GM13977 (cell line): ENCODE results near the gene DDX24.

Experiments
- DNase-seq: peaks from one replicate; pipeline ENCODE4 v3.0.0; 2012; ENCODE audit warnings: low spot score
- in situ Hi-C: fragments of 300-500 bp; cut with MboI; formaldehyde crosslinking; loops from one replicate; pipeline ENCODE4 v1.12.0; 2022; ENCODE audit warnings: low sequenced_read_pairs, low pct_unique_long_range_greater_than_20kb, mixed read lengths, inconsistent platforms; ENCODE audit not compliant: unreplicated experiment
- TF ChIP-seq, protein P1 (sequence below): IDR thresholded peaks from 2 replicates; pipeline ENCODE4 v1.5.1; 2012; ENCODE audit warnings: mild to moderate bottlenecking, control low read depth; ENCODE audit not compliant: insufficient read depth; ENCODE audit errors: extremely low read depth, missing control alignments

Gene DDX24

DNA sequence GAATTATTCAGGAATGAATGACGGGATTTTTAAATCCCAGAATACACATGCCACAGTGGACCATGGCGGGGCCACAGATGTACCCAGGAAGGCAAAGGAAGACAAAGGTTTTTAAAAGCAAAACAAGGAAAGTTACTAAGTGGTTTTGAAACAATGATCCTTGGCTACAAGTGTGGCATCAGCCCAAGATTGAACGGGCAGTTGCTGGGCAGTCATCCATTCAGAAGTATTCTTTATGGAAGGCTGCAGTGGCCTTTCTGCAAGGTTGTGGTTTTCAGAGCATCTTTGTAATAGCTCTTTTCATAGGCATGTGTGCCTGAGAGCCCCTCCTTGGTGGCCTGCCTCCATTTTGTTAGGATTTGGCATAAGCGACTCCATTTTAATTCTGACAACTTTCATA, 16.1 kb upstream of the DDX24 start:
- TF ChIP-seq, protein P1, sequence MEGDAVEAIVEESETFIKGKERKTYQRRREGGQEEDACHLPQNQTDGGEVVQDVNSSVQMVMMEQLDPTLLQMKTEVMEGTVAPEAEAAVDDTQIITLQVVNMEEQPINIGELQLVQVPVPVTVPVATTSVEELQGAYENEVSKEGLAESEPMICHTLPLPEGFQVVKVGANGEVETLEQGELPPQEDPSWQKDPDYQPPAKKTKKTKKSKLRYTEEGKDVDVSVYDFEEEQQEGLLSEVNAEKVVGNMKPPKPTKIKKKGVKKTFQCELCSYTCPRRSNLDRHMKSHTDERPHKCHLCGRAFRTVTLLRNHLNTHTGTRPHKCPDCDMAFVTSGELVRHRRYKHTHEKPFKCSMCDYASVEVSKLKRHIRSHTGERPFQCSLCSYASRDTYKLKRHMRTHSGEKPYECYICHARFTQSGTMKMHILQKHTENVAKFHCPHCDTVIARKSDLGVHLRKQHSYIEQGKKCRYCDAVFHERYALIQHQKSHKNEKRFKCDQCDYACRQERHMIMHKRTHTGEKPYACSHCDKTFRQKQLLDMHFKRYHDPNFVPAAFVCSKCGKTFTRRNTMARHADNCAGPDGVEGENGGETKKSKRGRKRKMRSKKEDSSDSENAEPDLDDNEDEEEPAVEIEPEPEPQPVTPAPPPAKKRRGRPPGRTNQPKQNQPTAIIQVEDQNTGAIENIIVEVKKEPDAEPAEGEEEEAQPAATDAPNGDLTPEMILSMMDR: no peak
- DNase-seq: no peak
- in situ Hi-C loops: no loop called here

- in situ Hi-C loops: no loop called here
- TF ChIP-seq, protein P1: no peak
- DNase-seq: no peak
These were observed 12.4 kb upstream of the DDX24 start for GRCh38 chr14:94093418-94093817.

- in situ Hi-C loops: no loop called here
- no peak for DNase-seq
- TF ChIP-seq, protein P1: no peak
These were observed 8.5 kb upstream of the DDX24 start for GRCh38 chr14:94089479-94089878.

GRCh38 chr14:94088516-94088915, 7.5 kb upstream of the DDX24 start:
- in situ Hi-C loops: no loop called here
- TF ChIP-seq, protein P1: no peak

GRCh38 chr14:94087891-94088290, 6.9 kb upstream of the DDX24 start:
- in situ Hi-C loops: no loop called here
- no peak for DNase-seq
- TF ChIP-seq, protein P1: no peak

More at GRCh38 chr14:94088516-94088915, 7.5 kb upstream of the DDX24 start:
- no peak for DNase-seq

- in situ Hi-C loops: no loop called here
- peak; percentile 43 for DNase-seq
- TF ChIP-seq, protein P1: no peak
These were observed 401 bp upstream of the DDX24 start for GRCh38 chr14:94081386-94081820.

GRCh38 chr14:94079891-94080620, 946 bp downstream of the DDX24 start:
- TF ChIP-seq, protein P1: no peak
- DNase-seq: peak; percentile 40
- in situ Hi-C loops: no loop called here
